Stomach (tissue), 9 donors: ENCODE results near the gene COA5. TPM values are rescaled to one million over a fixed set of nuclear protein-coding genes. Genes with fewer than 3 reads are reported as not detected.
A peak's percentile ranks its signal among the peaks of the same experiment; 100 is the strongest.

Experiments
- DNase-seq, 2 donors: peaks; one replicate each; pipeline versions ENCODE4 v3.0.0 to v3.0.0-alpha.2; 2013 to 2019
- H3K27ac ChIP-seq, 5 donors: fragments of 200-600 bp in 4 of 5; sonication (generic) in 4 of 5; one replicate each; pipeline ENCODE4 v1.5.1; 2013 to 2019; ENCODE audit warnings: mild to moderate bottlenecking in 1 of 5, moderate library complexity in 1 of 5
- H3K27me3 ChIP-seq, 3 donors: fragments of 200-600 bp; sonication (generic); one replicate each; pipeline ENCODE4 v1.5.1; 2017 to 2019; ENCODE audit warnings: mixed run types in 1 of 3
- H3K36me3 ChIP-seq, 4 donors: fragments of 200-600 bp; sonication (generic); 1 replicate in 3 of 4; 2 replicates in 1 of 4; pipeline ENCODE4 v1.5.1; 2016 to 2019
- H3K4me1 ChIP-seq, 4 donors: fragments of 200-600 bp; sonication (generic); one replicate each; pipeline ENCODE4 v1.5.1; 2016 to 2019
- H3K4me3 ChIP-seq, 4 donors: fragments of 200-600 bp; sonication (generic) in 3 of 4; one replicate each; pipeline ENCODE4 v1.5.1; 2016 to 2019; ENCODE audit warnings: mild to moderate bottlenecking in 1 of 4
- H3K9me3 ChIP-seq, 4 donors: fragments of 200-600 bp; sonication (generic); one replicate each; pipeline ENCODE4 v1.5.1; 2016 to 2019
- EP300 ChIP-seq: sonication (generic); formaldehyde crosslinking; IDR thresholded peaks from one replicate; pipeline ENCODE4 v1.6.1; 2017; ENCODE audit warnings: antibody characterized with exemption
- POLR2A ChIP-seq, 4 donors: fragments of 450-650 bp; IDR thresholded peaks; one replicate each; pipeline ENCODE4 v1.6.1; 2016; ENCODE audit warnings: antibody characterized with exemption in 4 of 4, control low read depth in 2 of 4, mild to moderate bottlenecking in 1 of 4, moderate library complexity in 1 of 4
- POLR2AphosphoS5 ChIP-seq, 3 donors: sonication (generic); formaldehyde crosslinking; IDR thresholded peaks; one replicate each; pipeline ENCODE4 v1.6.1; 2016; ENCODE audit warnings: antibody characterized with exemption in 3 of 3
- WGBS, 5 donors: extraction: QIAGEN DNeasy Blood & Tissue Kit in 3 of 5; methylation state at CpG; one replicate each; pipeline versions ENCODE4 v1.1.5 to v1.1.7; 2013 to 2018; 5-methylcytosine and 5-hydroxymethylcytosine counted together
- intact Hi-C: fragments of 100-400 bp; cut with DNase I; formaldehyde crosslinking; loops from one replicate; pipeline ENCODE4 v1.15.1; 2023; ENCODE audit warnings: low total_unique reads
- polyA plus RNA-seq, 3 donors: library from polyadenylated mRNA; stranded (reverse); fragments of 200-250 nt; gene quantifications; one replicate each; pipeline ENCODE4 v1.2.3, GENCODE V29; 2013
- total RNA-seq, 5 donors: library from RNA; depleted of rRNA; stranded (reverse); fragments of >200 nt; gene quantifications; one replicate each; pipeline versions ENCODE4 v1.1.0 to v1.2.3, GENCODE V29; 2014 to 2016
- TF ChIP-seq, protein P1 (sequence below), 7 experiments: fragments of 450-650 bp in 4 of 7; fragments of 200-600 bp in 3 of 7; sonication (generic) in 3 of 7; IDR thresholded peaks; one replicate each; pipeline ENCODE4 v1.5.1; 2016 to 2019; ENCODE audit warnings: antibody characterized with exemption in 7 of 7, control low read depth in 2 of 7, mild to moderate bottlenecking in 1 of 7
- donor health status: healthy with polysubstance abuse.
- donor health status: Bipolar disorder and iron deficiency.
- donor health status: healthy.

The COA5 gene
- total and polyA plus RNA-seq, 8 donors = 1.2 to 60.6 (median 34.6) TPM

DNA sequence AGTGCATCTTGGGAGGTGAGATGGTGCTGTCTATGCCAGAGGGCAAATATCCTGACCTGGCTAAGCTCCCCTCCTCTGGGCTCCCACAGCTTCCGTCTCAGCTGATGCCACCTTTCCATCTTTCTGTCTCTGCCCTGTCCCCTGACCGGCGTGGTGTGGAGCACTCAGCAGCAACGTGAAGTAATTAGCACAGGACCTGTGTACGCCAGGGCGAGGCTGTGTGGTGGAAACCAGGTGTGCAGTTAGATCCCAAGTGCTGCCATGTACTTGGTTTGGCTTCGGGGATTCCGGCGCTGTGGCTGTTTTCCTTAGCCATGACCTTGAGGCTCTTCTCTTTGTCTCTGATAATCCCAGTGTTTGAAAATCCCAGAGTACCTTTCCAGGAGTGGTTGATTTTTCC lies 36.5 kb downstream of the COA5 start:
- H3K9me3 ChIP-seq = no peaks in the 10 kb centered on the region
- H3K27ac ChIP-seq = no peak overlapping the region
- no peak for DNase-seq
- TF ChIP-seq POLR2AphosphoS5 (IDR thresholded peaks at IDR 0.05) (no peak), EP300 (no peak), POLR2A (IDR thresholded peaks at IDR 0.05) (no peak)
- TF ChIP-seq, protein P1, sequence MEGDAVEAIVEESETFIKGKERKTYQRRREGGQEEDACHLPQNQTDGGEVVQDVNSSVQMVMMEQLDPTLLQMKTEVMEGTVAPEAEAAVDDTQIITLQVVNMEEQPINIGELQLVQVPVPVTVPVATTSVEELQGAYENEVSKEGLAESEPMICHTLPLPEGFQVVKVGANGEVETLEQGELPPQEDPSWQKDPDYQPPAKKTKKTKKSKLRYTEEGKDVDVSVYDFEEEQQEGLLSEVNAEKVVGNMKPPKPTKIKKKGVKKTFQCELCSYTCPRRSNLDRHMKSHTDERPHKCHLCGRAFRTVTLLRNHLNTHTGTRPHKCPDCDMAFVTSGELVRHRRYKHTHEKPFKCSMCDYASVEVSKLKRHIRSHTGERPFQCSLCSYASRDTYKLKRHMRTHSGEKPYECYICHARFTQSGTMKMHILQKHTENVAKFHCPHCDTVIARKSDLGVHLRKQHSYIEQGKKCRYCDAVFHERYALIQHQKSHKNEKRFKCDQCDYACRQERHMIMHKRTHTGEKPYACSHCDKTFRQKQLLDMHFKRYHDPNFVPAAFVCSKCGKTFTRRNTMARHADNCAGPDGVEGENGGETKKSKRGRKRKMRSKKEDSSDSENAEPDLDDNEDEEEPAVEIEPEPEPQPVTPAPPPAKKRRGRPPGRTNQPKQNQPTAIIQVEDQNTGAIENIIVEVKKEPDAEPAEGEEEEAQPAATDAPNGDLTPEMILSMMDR (IDR thresholded peaks at IDR 0.05) = no peak
- 90 to 97% (median 93%) methylated on average over 9 of the region's 9 CpGs for WGBS, 5 donors
- peaks cover 22 to 100% (median 99%) of the 10 kb centered on the region in 4 donors for H3K36me3 ChIP-seq
- H3K4me3 ChIP-seq = no peak overlapping the region
- no peaks in the 10 kb centered on the region for H3K4me1 ChIP-seq
- intact Hi-C loops = no loop called here
- H3K27me3 ChIP-seq = no peaks in the 10 kb centered on the region

DNA sequence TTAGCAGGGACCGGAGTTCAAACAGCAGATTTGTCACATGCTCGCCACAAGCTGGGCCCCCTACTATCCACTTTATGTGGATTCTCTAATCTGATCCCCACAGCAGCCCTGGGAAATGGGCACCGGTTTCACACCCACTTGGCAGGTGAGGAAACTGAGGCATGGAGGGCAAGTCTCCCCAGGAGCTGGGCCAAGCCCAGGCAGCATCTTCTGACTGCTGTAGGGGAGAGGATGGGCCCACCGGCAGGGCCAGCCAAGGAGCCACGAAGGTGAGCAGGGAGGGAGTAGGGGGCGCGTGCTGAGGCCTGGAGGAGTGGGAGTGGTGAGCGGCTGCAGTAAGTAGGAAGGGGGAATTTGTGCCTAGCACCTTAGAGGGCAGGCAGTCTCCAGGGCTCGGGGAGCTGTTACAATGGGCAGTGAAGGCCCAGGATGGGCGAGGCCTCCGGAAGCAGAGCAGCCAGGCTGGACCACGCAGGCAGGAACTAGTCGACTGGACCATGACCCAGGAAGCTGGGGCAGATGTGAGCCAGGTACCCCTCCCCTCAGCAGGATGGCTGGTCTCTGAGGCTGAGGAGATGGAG lies 37.1 kb downstream of the COA5 start:
- intact Hi-C loops = no loop called here
- Histone ChIP-seq H3K36me3 (peaks cover 22 to 100% (median 99%) of the 10 kb centered on the region in 4 donors), H3K9me3 (no peaks in the 10 kb centered on the region), H3K4me3 (no peak overlapping the region), H3K27ac (no peak overlapping the region), H3K27me3 (no peaks in the 10 kb centered on the region), H3K4me1 (no peaks in the 10 kb centered on the region)
- DNase-seq = no peak
- TF ChIP-seq EP300 (no peak), POLR2A (IDR thresholded peaks at IDR 0.05) (no peak)
- TF ChIP-seq, protein P1 (IDR thresholded peaks at IDR 0.05) = no peak
- WGBS, 5 donors = 90 to 92% (median 91%) methylated on average over 13 of the region's 13 CpGs

DNA sequence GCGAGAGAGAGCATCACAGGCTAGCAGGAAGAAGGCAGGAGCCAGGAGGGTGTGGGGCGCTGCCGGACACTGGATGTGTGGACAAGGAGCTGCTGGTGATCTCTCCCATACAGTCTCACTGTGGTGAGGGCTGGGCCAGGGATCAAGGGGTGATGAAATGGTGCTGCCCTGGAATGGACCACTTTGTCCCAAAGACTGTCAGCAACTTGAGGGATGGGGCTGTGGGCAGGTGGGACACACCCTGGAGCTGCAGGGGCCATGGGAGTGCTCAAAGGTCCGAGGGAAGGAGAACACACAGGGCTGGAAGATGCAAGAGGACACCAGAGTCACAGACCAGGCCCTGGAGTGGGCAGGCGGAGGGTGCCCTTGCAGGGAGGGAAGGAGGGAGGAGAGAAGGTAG lies 38.0 kb downstream of the COA5 start:
- no peak for DNase-seq
- 89 to 99% (median 94%) methylated on average over 5 of the region's 5 CpGs for WGBS, 5 donors
- H3K36me3 ChIP-seq = peaks cover 25 to 100% (median 99%) of the 10 kb centered on the region in 4 donors

DNA sequence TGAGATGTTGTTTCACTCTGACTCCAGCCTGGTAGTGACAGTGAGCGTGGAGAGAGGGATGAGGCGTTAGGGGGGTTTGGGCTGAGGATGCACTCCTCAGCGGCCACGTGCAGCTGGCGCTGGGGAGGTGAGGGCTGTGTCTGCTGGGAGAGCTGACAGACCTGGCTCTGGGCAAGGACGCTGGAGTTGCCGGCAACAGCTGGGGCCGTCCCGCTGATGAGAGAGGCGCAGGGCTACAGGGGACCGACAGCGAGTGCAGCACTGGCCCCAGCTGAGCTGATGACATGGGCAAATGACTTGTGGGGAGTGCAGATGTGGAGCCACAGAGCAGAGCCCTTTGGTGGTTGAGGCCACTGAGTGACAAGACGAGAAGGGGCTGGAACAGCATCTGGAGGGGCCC lies 38.4 kb downstream of the COA5 start:
- H3K9me3 ChIP-seq = no peaks in the 10 kb centered on the region
- 94 to 98% (median 97%) methylated on average over 13 of the region's 13 CpGs for WGBS, 5 donors
- no peak overlapping the region for H3K27ac ChIP-seq
- TF ChIP-seq, protein P1 (IDR thresholded peaks at IDR 0.05) = no peak
- no peak for TF ChIP-seq POLR2A (IDR thresholded peaks at IDR 0.05)
- no peak for TF ChIP-seq EP300
- TF ChIP-seq POLR2AphosphoS5 (IDR thresholded peaks at IDR 0.05) = no peak
- no peak overlapping the region for H3K4me3 ChIP-seq
- intact Hi-C loops = no loop called here
- H3K27me3 ChIP-seq = no peaks in the 10 kb centered on the region
- peaks cover 25 to 100% (median 100%) of the 10 kb centered on the region in 4 donors for H3K36me3 ChIP-seq
- H3K4me1 ChIP-seq = no peaks in the 10 kb centered on the region
- no peak for DNase-seq

More for the DNA sequence above, 38.0 kb downstream of the COA5 start:
- Histone ChIP-seq H3K4me3 (no peak overlapping the region), H3K27ac (no peak overlapping the region), H3K27me3 (no peaks in the 10 kb centered on the region), H3K4me1 (no peaks in the 10 kb centered on the region), H3K9me3 (no peaks in the 10 kb centered on the region)
- no peak for TF ChIP-seq POLR2A (IDR thresholded peaks at IDR 0.05)
- no peak for TF ChIP-seq POLR2AphosphoS5 (IDR thresholded peaks at IDR 0.05)
- intact Hi-C loops = no loop called here

DNA sequence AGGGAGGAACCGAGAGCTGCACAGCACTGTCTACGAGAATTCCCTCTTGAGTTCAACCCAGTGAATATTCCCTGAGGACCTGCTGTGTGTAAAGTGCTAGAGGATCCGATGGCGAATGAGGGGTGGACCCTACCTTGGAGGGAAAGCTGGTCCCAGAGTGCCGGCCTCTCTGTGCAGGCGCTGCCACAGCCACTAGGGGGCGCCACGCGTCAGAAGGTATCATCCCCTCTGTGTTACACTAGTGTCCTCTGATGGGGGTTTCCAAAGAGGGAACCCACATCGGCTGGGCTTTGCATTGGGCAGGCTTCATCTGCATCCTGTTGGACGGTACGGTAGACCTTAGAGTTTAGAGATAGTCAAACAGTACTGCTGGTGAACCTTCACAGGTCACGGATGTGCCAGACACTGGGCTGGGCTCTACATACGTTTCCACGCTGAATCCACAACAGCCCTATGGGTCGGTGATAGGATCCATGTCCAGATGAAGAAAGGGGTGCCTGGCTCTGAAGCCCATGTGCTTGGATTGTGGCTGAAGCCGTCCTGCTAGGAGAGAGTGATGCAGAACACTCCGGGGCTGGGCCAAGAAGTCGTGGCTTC lies 39.0 kb downstream of the COA5 start:
- Histone ChIP-seq H3K36me3 (peaks cover 32 to 100% (median 100%) of the 10 kb centered on the region in 4 donors), H3K4me1 (no peaks in the 10 kb centered on the region), H3K9me3 (no peaks in the 10 kb centered on the region), H3K4me3 (no peak overlapping the region), H3K27ac (no peak overlapping the region), H3K27me3 (no peaks in the 10 kb centered on the region)
- peak; percentile 57 to 58 for DNase-seq
- 65 to 80% (median 69%) methylated on average over 16 to 19 of the region's 19 CpGs for WGBS, 5 donors
- TF ChIP-seq, protein P1 (IDR thresholded peaks at IDR 0.05) = peak in 5 of 7 experiments; percentile 24 to 81 (median 77)
- no peak for TF ChIP-seq POLR2AphosphoS5 (IDR thresholded peaks at IDR 0.05)
- TF ChIP-seq EP300 = no peak
- intact Hi-C loops = no loop called here
